ENCODE results near the gene AMBN. TPM values are rescaled to one million over a fixed set of nuclear protein-coding genes. Genes with fewer than 3 reads are reported as not detected.

AMBN gene
- total RNA-seq, 6 experiments from 2014 or later, result not detected

DNA sequence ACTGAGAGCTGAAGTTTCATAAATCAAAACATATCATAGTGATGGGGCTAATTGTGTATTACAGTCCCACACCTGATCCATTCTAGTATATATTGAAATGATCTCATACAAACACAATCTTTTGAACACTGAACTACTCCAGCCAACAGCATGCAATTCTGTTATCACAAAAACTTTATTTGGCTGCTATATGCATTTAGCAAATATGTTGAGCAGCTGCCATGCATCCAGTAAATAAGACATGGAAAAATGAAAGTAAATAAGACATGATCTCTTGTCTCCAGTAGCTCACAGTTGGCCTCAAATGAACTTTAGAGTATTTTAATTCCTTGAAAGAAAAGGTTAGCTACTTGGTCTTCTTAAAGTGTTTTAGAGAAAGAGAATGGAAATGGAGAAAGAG lies 2.1 kb downstream of the AMBN start:
- no peak overlapping the region for H3K4me3 ChIP-seq
- no peaks in the 10 kb centered on the region for H3K4me1 ChIP-seq
- intact Hi-C loops (cut with DNase I), result no loop called here
- H3K27ac ChIP-seq, result no peak overlapping the region
- H3K9me3 ChIP-seq, result no peaks in the 10 kb centered on the region
- no peaks in the 10 kb centered on the region for H3K27me3 ChIP-seq
- TF ChIP-seq POLR2A (IDR thresholded peaks at IDR 0.05), result no peak
- TF ChIP-seq, protein P1, sequence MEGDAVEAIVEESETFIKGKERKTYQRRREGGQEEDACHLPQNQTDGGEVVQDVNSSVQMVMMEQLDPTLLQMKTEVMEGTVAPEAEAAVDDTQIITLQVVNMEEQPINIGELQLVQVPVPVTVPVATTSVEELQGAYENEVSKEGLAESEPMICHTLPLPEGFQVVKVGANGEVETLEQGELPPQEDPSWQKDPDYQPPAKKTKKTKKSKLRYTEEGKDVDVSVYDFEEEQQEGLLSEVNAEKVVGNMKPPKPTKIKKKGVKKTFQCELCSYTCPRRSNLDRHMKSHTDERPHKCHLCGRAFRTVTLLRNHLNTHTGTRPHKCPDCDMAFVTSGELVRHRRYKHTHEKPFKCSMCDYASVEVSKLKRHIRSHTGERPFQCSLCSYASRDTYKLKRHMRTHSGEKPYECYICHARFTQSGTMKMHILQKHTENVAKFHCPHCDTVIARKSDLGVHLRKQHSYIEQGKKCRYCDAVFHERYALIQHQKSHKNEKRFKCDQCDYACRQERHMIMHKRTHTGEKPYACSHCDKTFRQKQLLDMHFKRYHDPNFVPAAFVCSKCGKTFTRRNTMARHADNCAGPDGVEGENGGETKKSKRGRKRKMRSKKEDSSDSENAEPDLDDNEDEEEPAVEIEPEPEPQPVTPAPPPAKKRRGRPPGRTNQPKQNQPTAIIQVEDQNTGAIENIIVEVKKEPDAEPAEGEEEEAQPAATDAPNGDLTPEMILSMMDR (IDR thresholded peaks at IDR 0.05), result no peak
- no peaks in the 10 kb centered on the region for H3K36me3 ChIP-seq
- DNase-seq (no peak), ATAC-seq (no peak)

DNA sequence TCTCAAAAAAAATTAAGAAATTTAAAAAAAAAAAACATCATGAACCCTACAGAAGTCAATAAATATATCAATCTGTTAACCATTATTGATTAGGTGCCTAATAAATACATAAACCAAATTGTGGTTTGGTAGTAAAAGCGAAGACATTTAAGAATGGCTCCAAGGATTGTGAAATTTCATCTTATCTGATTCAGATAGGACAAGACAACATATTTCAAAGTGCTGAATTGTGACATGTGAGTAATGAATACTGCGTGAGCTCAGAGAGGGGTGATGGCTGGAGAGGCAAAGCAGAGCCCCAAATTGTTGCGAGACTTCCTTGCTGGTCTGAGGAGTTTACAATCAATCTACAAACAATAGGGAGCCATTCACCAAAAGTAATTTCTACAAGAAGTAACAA lies 8.2 kb downstream of the AMBN start:
- ATAC-seq (no peak), DNase-seq (no peak)
- no peaks in the 10 kb centered on the region for H3K36me3 ChIP-seq
- H3K4me1 ChIP-seq, result no peaks in the 10 kb centered on the region
- no peaks in the 10 kb centered on the region for H3K27me3 ChIP-seq
- intact Hi-C loops (cut with DNase I), result no loop called here
- TF ChIP-seq, protein P1 (IDR thresholded peaks at IDR 0.05), result no peak
- TF ChIP-seq POLR2A (IDR thresholded peaks at IDR 0.05), result no peak
- no peaks in the 10 kb centered on the region for H3K9me3 ChIP-seq
- 46% methylated on average over 3 of the region's 3 CpGs for WGBS (ENCODE audit: insufficient coverage, low coverage, low lambda C conversion rate, missing lambda C conversion rate)
- H3K27ac ChIP-seq, result no peak overlapping the region
- no peak overlapping the region for H3K4me3 ChIP-seq

GRCh38 chr4:70600977-70601376 lies 8.9 kb downstream of the AMBN start:
- no peaks in the 10 kb centered on the region for H3K9me3 ChIP-seq
- intact Hi-C loops (cut with DNase I), result no loop called here

GRCh38 chr4:70601422-70602039 lies 9.5 kb downstream of the AMBN start:
- 25% methylated on average over 5 of the region's 5 CpGs for WGBS (ENCODE audit: insufficient coverage, low coverage, low lambda C conversion rate, missing lambda C conversion rate)
- H3K27me3 ChIP-seq, result no peaks in the 10 kb centered on the region
- H3K9me3 ChIP-seq, result no peaks in the 10 kb centered on the region
- ATAC-seq (peak; percentile 92 to 99 (median 94)), DNase-seq (peak; percentile 40 to 57 (median 57))
- TF ChIP-seq, protein P1 (IDR thresholded peaks at IDR 0.05), result peak; percentile 74 to 79 (median 76)
- TF ChIP-seq POLR2A (IDR thresholded peaks at IDR 0.05), result no peak
- no peaks in the 10 kb centered on the region for H3K4me1 ChIP-seq
- no peak overlapping the region for H3K4me3 ChIP-seq
- intact Hi-C loops (cut with DNase I), result no loop called here
- H3K36me3 ChIP-seq, result no peaks in the 10 kb centered on the region
- H3K27ac ChIP-seq, result no peak overlapping the region

More at GRCh38 chr4:70600977-70601376, 8.9 kb downstream of the AMBN start:
- Histone ChIP-seq H3K4me3 (no peak overlapping the region), H3K27ac (no peak overlapping the region), H3K4me1 (no peaks in the 10 kb centered on the region), H3K27me3 (no peaks in the 10 kb centered on the region), H3K36me3 (no peaks in the 10 kb centered on the region)
- DNase-seq, result no peak
- 75% methylated on average over 5 of the region's 5 CpGs for WGBS (ENCODE audit: insufficient coverage, low coverage, low lambda C conversion rate, missing lambda C conversion rate)
- no peak for ATAC-seq
- TF ChIP-seq POLR2A (IDR thresholded peaks at IDR 0.05), result no peak
- TF ChIP-seq, protein P1 (IDR thresholded peaks at IDR 0.05), result no peak

DNA sequence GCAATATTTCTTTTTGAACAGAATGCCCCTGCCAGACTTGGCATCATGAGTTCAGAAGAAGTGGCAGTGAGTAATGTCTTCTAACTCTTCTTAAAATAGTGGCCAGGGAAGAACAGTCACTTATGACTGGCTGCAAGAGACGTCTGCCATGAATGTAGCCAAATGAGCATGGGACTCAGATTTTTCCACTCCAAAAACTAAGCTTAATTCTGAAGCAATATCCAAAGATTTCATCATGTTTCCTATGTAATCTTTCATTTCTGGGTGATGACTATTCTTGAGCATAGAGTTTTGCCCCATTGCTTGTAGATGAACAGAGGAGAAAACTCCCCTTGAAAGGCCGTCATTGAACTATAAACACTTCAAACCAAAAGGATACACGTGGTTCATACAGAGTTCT lies 11.8 kb downstream of the AMBN start:
- ATAC-seq, result no peak
- H3K27ac ChIP-seq, result no peak overlapping the region
- H3K4me3 ChIP-seq, result no peak overlapping the region
- no peaks in the 10 kb centered on the region for H3K27me3 ChIP-seq
- TF ChIP-seq, protein P1 (IDR thresholded peaks at IDR 0.05), result no peak
- TF ChIP-seq POLR2A (IDR thresholded peaks at IDR 0.05), result no peak
- intact Hi-C loops (cut with DNase I), result no loop called here
- 40% methylated on average over 3 of the region's 3 CpGs for WGBS (ENCODE audit: insufficient coverage, low coverage, low lambda C conversion rate, missing lambda C conversion rate)
- no peaks in the 10 kb centered on the region for H3K36me3 ChIP-seq
- H3K4me1 ChIP-seq, result no peaks in the 10 kb centered on the region
- H3K9me3 ChIP-seq, result no peaks in the 10 kb centered on the region
- DNase-seq, result no peak
